Ovary (tissue), 10 donors: Measurements from ENCODE around the gene CNTN5. TPM values are rescaled to one million over a fixed set of nuclear protein-coding genes. Genes with fewer than 3 reads are reported as not detected.

Source experiments
- DNase-seq, 5 donors: peaks; one replicate each; pipeline ENCODE4 v3.0.0-alpha.2; 2019 to 2020
- H3K27ac ChIP-seq, 2 donors: fragments of 200-600 bp; one replicate each; pipeline versions ENCODE4 v1.5.1 to v1.8.0; 2019 to 2022
- H3K27me3 ChIP-seq: fragments of 200-600 bp; one replicate; pipeline ENCODE4 v1.8.0; 2022
- H3K36me3 ChIP-seq: fragments of 200-600 bp; sonication (generic); one replicate; pipeline ENCODE4 v1.5.1; 2019
- H3K4me1 ChIP-seq: one replicate; pipeline ENCODE4 v1.8.1; 2013; ENCODE audit warnings: mild to moderate bottlenecking, moderate library complexity; ENCODE audit not compliant: insufficient read depth
- H3K4me3 ChIP-seq: fragments of 200-600 bp; sonication (generic); one replicate; pipeline ENCODE4 v1.5.1; 2017
- H3K9me3 ChIP-seq, 2 donors: fragments of 200-600 bp in 1 of 2; sonication (generic) in 1 of 2; one replicate each; pipeline versions ENCODE4 v1.5.1 to v1.8.1; 2013 to 2019; ENCODE audit warnings: mild to moderate bottlenecking in 1 of 2, moderate library complexity in 1 of 2
- CTCF ChIP-seq, 3 donors: fragments of 450-650 bp in 2 of 3; fragments of 200-600 bp in 1 of 3; IDR thresholded peaks; one replicate each; pipeline versions ENCODE4 v1.5.1 to v1.8.0; 2016 to 2022; ENCODE audit warnings: antibody characterized with exemption in 3 of 3, mild to moderate bottlenecking in 1 of 3
- EP300 ChIP-seq: sonication (generic); formaldehyde crosslinking; IDR thresholded peaks from one replicate; pipeline ENCODE4 v1.6.1; 2017; ENCODE audit warnings: antibody characterized with exemption
- POLR2A ChIP-seq: fragments of 450-650 bp; IDR thresholded peaks from one replicate; pipeline ENCODE4 v1.6.1; 2017; ENCODE audit warnings: antibody characterized with exemption, mild to moderate bottlenecking, moderate library complexity
- WGBS, 3 donors: extraction: QIAGEN DNeasy Blood & Tissue Kit in 1 of 3; methylation state at CpG; one replicate each; pipeline versions ENCODE4 v1.1.5 to v1.1.7; 2013 to 2017; 5-methylcytosine and 5-hydroxymethylcytosine counted together
- intact Hi-C, 4 donors: fragments of 100-400 bp; cut with DNase I; formaldehyde crosslinking; loops; one replicate each; pipeline versions ENCODE4 v1.11.0 to v1.15.1; 2022 to 2023
- long read RNA-seq, 3 donors: library from polyadenylated mRNA in 2 of 3; unstranded in 2 of 3; transcript quantifications; one replicate each; pipeline ENCODE4 v2.0.0 and lab custom pipeline, GENCODE V29; 2021 to 2026
- polyA plus RNA-seq, 2 donors: library from polyadenylated mRNA; stranded (reverse); fragments of 200-250 nt in 1 of 2; fragments of 350-450 nt in 1 of 2; fragmentation: Illumina TruSeq in 1 of 2; extraction: RNeasy Lipid Tissue Mini Kit (QIAGEN cat#74804) in 1 of 2; gene quantifications; one replicate each; pipeline ENCODE4 v1.2.3, GENCODE V29; 2013 to 2014
- total RNA-seq, 7 donors: library from RNA; depleted of rRNA in 2 of 7; stranded (reverse); fragments of >200 nt in 2 of 7; fragmentation: NEBNext Ultra II Directional in 3 of 7; extraction: Animal tissue kit (Norgen Biotek cat#: 25700) in 3 of 7; gene quantifications; one replicate each; pipeline versions ENCODE4 v1.1.0 to v1.2.4, GENCODE V29; 2016 to 2023
- donor health status: DM: no; HTN: no; CAD: no; lungs with moderate emphysema.
- donor health status: DM: no; HTN: no; CAD: no.
- donor health status: Bipolar disorder and iron deficiency.
- donor health status: DM: yes; HTN: yes; CAD: no.
- donor health status: DM: no; HTN: no; CAD: no.
- donor health status: DM: yes; HTN: yes; CAD: no.

CNTN5 gene
- 1 to 10 TPM in 1 of 7 donors, under 1 TPM in 1, not detected in 5; 0.18 to 1.1 TPM for total RNA-seq
- under 1 TPM; 0.02 to 0.12 TPM for polyA plus RNA-seq
- long read RNA-seq, donor 1 = 0 reads
- long read RNA-seq, donor 2 = 0 reads
- long read RNA-seq, donor 3 = 0 reads

GRCh38 chr11:99020352-99021225 is at the start of gene CNTN5:
Gene CNTN5 (plus strand): TSS chr11:99020949.
- intact Hi-C loops = no loop called here
- WGBS, 3 donors = 1 to 2% (median 1%) methylated on average over 50 to 57 of the region's 57 CpGs
- Histone ChIP-seq H3K27me3 (no peaks in the 10 kb centered on the region), H3K36me3 (no peaks in the 10 kb centered on the region), H3K4me3 (peak within 1 kb of the TSS; percentile 20), H3K4me1 (peaks cover 2% of the 10 kb centered on the region), H3K27ac (no peak within 1 kb of the TSS), H3K9me3 (no peaks in the 10 kb centered on the region)
- TF ChIP-seq EP300 (no peak), POLR2A (no peak), CTCF (IDR thresholded peaks at IDR 0.05) (no peak)
- DNase-seq = peak in 1 of 5 donors; percentile 21

GRCh38 chr11:98979205-98979604 is 41.5 kb upstream of the CNTN5 start:
- WGBS, 3 donors = 52 to 67% (median 66%) methylated on average over 2 of the region's 2 CpGs
- no peak for DNase-seq
- no peak overlapping the region for H3K27ac ChIP-seq
- no peaks in the 10 kb centered on the region for H3K27me3 ChIP-seq
- no peaks in the 10 kb centered on the region for H3K36me3 ChIP-seq
- TF ChIP-seq EP300 (no peak), POLR2A (no peak), CTCF (IDR thresholded peaks at IDR 0.05) (no peak)
- intact Hi-C loops = no loop called here
- H3K9me3 ChIP-seq = no peaks in the 10 kb centered on the region
- no peaks in the 10 kb centered on the region for H3K4me1 ChIP-seq
- H3K4me3 ChIP-seq = no peak overlapping the region

- H3K36me3 ChIP-seq = no peaks in the 10 kb centered on the region
- H3K4me1 ChIP-seq = no peaks in the 10 kb centered on the region
- H3K9me3 ChIP-seq = no peaks in the 10 kb centered on the region
- intact Hi-C loops = no loop called here
- no peak for DNase-seq
- H3K27me3 ChIP-seq = no peaks in the 10 kb centered on the region
- 21 to 26% (median 23%) methylated on average over 3 of the region's 3 CpGs for WGBS, 3 donors
- no peak overlapping the region for H3K27ac ChIP-seq
- H3K4me3 ChIP-seq = no peak overlapping the region
- TF ChIP-seq CTCF (IDR thresholded peaks at IDR 0.05) = peak; percentile 23 to 36 (median 32)
- no peak for TF ChIP-seq EP300
Observed at GRCh38 chr11:99015634-99016454, 4.9 kb upstream of the CNTN5 start.

- Histone ChIP-seq H3K4me3 (no peak overlapping the region), H3K36me3 (no peaks in the 10 kb centered on the region), H3K27me3 (no peaks in the 10 kb centered on the region), H3K4me1 (peaks cover 2% of the 10 kb centered on the region), H3K9me3 (no peaks in the 10 kb centered on the region), H3K27ac (no peak overlapping the region)
- TF ChIP-seq EP300 (no peak), CTCF (IDR thresholded peaks at IDR 0.05) (no peak), POLR2A (no peak)
- no peak for DNase-seq
- 7 to 15% (median 11%) methylated on average over 8 of the region's 8 CpGs for WGBS, 3 donors
- intact Hi-C loops = no loop called here
Observed at GRCh38 chr11:99019696-99020095, 1.1 kb upstream of the CNTN5 start.
